Stimulated activated CD4-positive, alpha-beta T cell treated with anti-CD3 and anti-CD28 coated beads, Interleukin-2, amount 100 ng/mL, for 4 hours (primary cell): ENCODE results near the gene SLC22A31.
A peak's percentile ranks its signal among the peaks of the same experiment; 100 is the strongest.
"Not testable (repeated sequence)": the region's sequence is repeated elsewhere in the genome, so short reads cannot be mapped to it uniquely, and the experiment has no call there.

ENCODE experiments used
- DNase-seq: peaks from one replicate; pipeline ENCODE4 v3.0.0-alpha.2; 2020; ENCODE audit warnings: low read depth

The SLC22A31 gene

GRCh38 chr16:89192956-89193575 is 7.3 kb downstream of the SLC22A31 start:
- no peak for DNase-seq

GRCh38 chr16:89192186-89192955 is 8.0 kb downstream of the SLC22A31 start:
- peak; percentile 78 for DNase-seq

- no peak for DNase-seq
These were observed 8.5 kb downstream of the SLC22A31 start for GRCh38 chr16:89191901-89192185.

GRCh38 chr16:89191033-89191900 is 9.1 kb downstream of the SLC22A31 start:
- no peak for DNase-seq

GRCh38 chr16:89190150-89190958 is 10.0 kb downstream of the SLC22A31 start:
- DNase-seq: no peak

DNA sequence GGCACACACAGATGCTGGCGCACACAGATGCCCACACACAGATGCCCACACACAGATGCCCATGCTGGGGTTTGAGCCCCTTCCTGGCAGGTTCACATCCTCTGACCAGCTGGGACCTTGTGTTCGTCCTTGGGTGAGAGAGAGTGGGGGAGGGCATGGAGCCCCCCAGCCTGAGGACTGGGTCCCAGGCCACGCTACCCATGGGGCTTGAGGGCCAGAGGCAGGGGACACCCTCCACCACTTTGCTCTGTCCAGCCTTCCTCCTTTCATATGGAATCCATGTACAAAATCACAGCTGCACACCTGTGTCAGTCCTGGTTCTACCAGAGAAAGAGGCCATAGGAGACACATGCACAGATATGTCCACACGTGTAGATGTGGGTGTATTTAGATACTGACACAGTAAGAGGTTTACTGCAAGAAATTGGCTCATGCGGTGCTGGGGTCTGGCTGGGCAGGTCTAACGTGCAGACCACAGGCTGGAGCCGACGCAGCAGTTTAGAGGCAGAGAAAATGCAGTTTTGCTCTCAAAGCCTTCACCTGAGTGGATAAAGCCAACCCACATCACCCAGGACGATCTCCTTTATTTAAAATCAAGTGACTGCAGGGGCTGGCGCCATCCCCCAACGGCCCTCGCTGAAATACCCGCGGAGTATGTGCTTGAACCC is 10.8 kb downstream of the SLC22A31 start:
- no peak for DNase-seq

GRCh38 chr16:89188471-89189357 is 11.6 kb downstream of the SLC22A31 start:
- DNase-seq: not testable (repeated sequence)

DNA sequence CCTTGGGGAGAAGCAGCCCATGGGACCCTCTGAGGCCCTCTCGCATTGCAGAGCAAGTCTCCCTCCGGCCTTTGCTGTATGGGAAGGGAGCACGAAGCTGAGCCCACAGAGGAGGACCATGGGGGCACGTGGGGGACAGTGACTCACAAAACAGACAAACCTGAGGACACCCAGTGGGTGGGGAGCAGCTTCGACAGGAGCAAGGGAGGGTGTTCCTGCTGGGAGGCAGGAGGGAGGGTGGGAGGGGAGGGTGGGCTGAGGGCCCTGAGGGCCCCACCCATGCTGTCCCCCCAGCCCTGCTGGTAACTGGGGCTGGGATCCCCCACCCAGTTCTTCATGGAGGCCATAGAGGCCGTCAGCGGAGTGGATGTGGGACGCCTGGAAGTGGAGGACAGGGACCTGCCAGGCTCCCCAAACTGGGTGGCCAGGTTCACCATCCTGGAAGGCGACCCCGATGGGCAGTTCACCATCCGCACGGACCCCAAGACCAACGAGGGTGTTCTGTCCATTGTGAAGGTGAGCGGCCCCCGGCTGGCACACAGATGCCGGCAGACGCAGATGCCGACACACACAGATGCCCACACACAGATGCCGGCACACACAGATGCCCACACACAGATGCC is 12.5 kb downstream of the SLC22A31 start:
- DNase-seq: no peak

GRCh38 chr16:89187032-89187769 is 13.1 kb downstream of the SLC22A31 start:
- DNase-seq: no peak

DNA sequence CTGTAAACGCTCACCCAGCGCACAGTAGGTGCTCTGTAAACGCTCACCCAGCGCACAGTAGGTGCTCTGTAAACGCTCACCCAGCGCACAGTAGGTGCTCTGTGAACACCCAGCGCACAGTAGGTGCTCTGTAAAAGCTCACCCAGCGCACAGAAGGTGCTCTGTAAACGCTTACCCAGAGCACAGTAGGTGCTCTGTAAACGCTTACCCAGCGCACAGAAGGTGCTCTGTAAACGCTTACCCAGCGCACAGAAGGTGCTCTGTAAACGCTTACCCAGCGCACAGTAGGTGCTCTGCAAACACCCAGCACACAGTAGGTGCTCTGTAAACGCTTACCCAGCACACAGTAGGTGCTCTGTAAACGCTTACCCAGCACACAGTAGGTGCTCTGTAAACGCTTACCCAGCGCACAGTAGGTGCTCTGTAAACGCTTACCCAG is 13.7 kb downstream of the SLC22A31 start:
- DNase-seq: not testable (repeated sequence)

GRCh38 chr16:89185887-89186592 is 14.3 kb downstream of the SLC22A31 start:
- DNase-seq: not testable (repeated sequence)

DNA sequence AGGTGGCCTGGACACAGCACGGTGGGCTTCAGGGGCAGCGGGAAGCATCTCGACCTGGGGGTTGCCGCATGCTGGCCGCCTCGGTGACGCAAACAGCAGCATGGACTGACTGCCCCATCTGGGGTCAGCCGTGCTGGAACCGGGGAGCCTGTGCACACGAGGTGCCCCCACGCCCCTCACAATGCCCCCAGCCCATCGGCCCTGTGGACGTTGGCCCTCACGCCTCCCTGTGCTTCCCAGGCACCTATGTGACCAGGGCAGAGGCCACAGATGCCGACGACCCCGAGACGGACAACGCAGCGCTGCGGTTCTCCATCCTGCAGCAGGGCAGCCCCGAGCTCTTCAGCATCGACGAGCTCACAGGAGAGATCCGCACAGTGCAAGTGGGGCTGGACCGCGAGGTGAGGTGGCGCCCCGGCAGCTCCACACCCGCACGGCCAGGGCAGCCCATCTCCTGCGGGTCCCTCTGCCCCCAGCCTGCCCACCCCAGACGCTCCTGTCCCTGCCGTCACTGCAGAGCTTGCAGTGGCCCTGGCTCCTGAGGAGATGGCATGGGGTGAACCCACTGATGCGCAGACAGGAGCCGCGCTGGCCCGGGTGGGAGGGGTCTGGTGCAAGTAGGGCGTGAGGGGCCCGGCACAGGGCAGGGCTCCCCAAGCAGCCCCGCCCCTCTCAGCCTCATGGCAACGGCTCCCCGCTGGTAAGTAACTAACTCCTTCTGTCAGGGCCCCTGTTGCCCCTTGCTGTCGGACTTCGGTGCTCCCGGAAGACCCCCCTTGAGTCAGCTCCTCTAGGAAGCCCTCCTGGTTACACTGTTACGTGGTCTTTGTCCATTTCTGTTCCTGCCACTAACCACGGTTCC is 15.2 kb downstream of the SLC22A31 start:
- no peak for DNase-seq

DNA sequence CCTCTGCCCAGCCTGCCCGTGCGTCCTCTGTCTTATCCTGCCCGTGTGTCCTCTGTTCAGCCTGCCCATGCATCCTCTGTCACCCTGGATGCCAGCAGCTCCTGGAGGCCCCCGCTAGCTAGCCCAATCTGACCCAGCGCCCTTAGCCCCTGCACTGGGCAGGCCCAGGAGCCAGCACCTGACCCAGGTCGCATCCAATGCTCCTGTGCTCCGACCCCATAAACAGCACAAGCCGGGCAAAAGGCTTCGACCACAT is 15.7 kb downstream of the SLC22A31 start:
- DNase-seq: no peak

DNA sequence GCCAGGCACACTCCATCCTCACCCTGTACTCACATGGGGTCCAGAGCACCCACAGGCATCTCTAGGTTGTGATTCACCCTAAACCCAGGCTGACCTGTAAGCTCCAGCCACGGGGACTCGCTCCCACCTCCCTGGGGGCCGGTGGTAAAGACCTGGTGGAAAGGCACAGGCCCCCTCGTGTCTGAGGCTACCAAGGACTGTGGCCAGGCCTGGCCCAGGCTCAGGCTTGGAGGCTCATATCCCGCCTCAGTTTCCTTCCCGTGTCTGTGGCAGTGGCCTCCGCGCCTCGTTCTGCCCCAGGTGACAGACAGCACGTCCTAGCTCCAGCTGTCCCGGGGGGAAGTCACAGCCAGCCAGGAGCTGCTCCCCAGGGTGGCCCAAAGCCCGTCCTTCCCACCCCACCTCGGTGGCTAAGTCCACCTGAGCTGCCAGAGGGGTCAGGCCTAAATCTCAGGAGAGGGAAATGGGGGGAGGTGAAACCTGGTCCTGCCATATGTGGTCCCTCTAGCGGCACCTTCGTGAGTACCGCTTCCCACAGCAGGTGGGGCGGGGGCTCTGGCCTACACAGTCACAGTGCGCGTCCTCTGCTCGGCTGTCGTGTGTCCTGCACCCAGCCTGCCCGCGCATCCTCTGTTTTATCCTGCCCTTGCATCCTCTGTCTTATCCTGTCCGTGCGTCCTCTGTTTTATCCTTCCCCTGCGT is 16.2 kb downstream of the SLC22A31 start:
- no peak for DNase-seq

GRCh38 chr16:89183463-89183862 is 16.9 kb downstream of the SLC22A31 start:
- no peak for DNase-seq

- DNase-seq: no peak
These were observed 20.6 kb downstream of the SLC22A31 start for GRCh38 chr16:89179656-89180315.

DNA sequence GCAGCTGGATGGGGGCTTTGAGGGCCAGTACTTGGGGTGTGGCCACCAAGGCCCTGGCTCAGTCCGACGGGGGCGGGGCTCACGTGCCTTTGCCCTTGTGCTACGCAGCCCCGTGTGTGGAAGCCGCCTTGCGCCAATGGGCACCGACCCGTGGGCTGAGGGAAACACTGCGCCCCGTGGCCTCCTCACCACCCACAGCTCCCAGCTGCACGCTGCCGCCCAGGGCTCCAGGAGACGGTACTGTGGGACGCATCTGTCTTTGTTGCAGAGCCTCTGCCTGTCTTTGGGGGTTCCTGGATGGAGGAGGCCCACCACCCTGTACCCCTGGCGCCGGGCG is 21.2 kb downstream of the SLC22A31 start:
- no peak for DNase-seq
